HCT116 (cell line): ENCODE data around the gene SYT7. TPM values are rescaled to one million over a fixed set of nuclear protein-coding genes. Genes with fewer than 3 reads are reported as not detected.

Experiments used
- ATAC-seq: fragments of 200-7000 bp; cut with Tn5 transposase; 2 replicates; pipeline ENCODE4 v1.9.1; 2020; ENCODE audit warnings: mild to moderate bottlenecking, moderate library complexity
- BruUV-seq: library from RNA; stranded (reverse); fragments of 400-500 nt; replicated peaks from 2 replicates; lab custom pipeline; 2021; lab: Mats Ljungman, UMichigan
- CTCF ChIA-PET: fragments of 300-600 bp; sonication (Branson Sonifier 250); formaldehyde crosslinking; loops from one replicate; lab custom pipeline; 2021; ENCODE audit warnings: antibody characterized with exemption; lab: Charles Lee
- POLR2A ChIA-PET: fragments of 300-600, 350-600 bp; sonication (Branson Sonifier 250); formaldehyde crosslinking; loops from one replicate; lab custom pipeline; 2021; ENCODE audit warnings: antibody characterized with exemption; lab: Charles Lee
- RAD21 ChIA-PET, 2 experiments: fragments of 300-600 bp; sonication (Branson Sonifier 250); formaldehyde crosslinking; loops; one replicate each; lab custom pipeline; 2023; ENCODE audit warnings: low total read pairs in 2 of 2; ENCODE audit not compliant: uncharacterized antibody in 2 of 2, unreplicated experiment in 2 of 2, low non-redundant PET in 1 of 2; lab: Charles Lee
- DNase-seq: peaks from one replicate; pipeline ENCODE4 v3.0.0-alpha.2; 2010; ENCODE audit warnings: low read depth, low spot score
- H2AFZ ChIP-seq: fragments of 200-600 bp; shearing (Covaris generic), sonication (generic); 2 replicates; pipeline ENCODE4 v1.6.1; 2017; ENCODE audit warnings: low read depth, mixed run types, mixed read lengths, antibody characterized with exemption, low read length; ENCODE audit not compliant: poor library complexity, severe bottlenecking
- H3K27ac ChIP-seq: 2 replicates; pipeline ENCODE4 v1.5.1; 2012; ENCODE audit warnings: low read depth, low read length
- H3K27me3 ChIP-seq: fragments of 200-600 bp; sonication (generic); 2 replicates; pipeline ENCODE4 v1.6.1; 2016; ENCODE audit warnings: mixed run types, low read length, mixed read lengths; ENCODE audit not compliant: insufficient read depth
- H3K36me3 ChIP-seq, 2 experiments: fragments of 200-500 bp in 1 of 2; fragments of 200-600 bp in 1 of 2; sonication (Bioruptor generic) in 1 of 2; sonication (generic) in 1 of 2; 2 replicates each; pipeline versions ENCODE4 v1.5.1 to v1.6.1; 2014 to 2016; ENCODE audit warnings: low read length in 2 of 2, inconsistent platforms in 1 of 2, mixed read lengths in 1 of 2, mixed run types in 1 of 2; ENCODE audit not compliant: insufficient read depth in 2 of 2, control insufficient read depth in 1 of 2
- H3K4me1 ChIP-seq, 2 experiments: fragments of 200-600 bp in 1 of 2; sonication (generic) in 1 of 2; 2 replicates each; pipeline versions ENCODE4 v1.5.1 to v1.6.1; 2012 to 2017; ENCODE audit warnings: low read length in 2 of 2, inconsistent platforms in 1 of 2, mild to moderate bottlenecking in 1 of 2, mixed read lengths in 1 of 2, mixed run types in 1 of 2, moderate library complexity in 1 of 2; ENCODE audit not compliant: insufficient read depth in 2 of 2, control insufficient read depth in 1 of 2
- H3K4me2 ChIP-seq: fragments of 200-600 bp; sonication (generic); 2 replicates; pipeline ENCODE4 v1.6.1; 2017; ENCODE audit warnings: mixed run types, low read length, mixed read lengths
- H3K4me3 ChIP-seq, 2 experiments: fragments of 200-600 bp in 1 of 2; sonication (generic) in 1 of 2; replicated peaks in 1 of 2; 2 replicates each; pipeline ENCODE4 v1.5.1; 2011 to 2016; ENCODE audit warnings: low read length in 2 of 2, control low read depth in 1 of 2, low read depth in 1 of 2, mild to moderate bottlenecking in 1 of 2, mixed read lengths in 1 of 2, mixed run types in 1 of 2
- H3K79me2 ChIP-seq: fragments of 200-600 bp; sonication (generic); 2 replicates; pipeline ENCODE4 v1.6.1; 2017; ENCODE audit warnings: mild to moderate bottlenecking, mixed run types, low read length, moderate library complexity, mixed read lengths; ENCODE audit not compliant: insufficient read depth
- H3K9ac ChIP-seq: fragments of 200-600 bp; sonication (generic); 2 replicates; pipeline ENCODE4 v1.6.1; 2016; ENCODE audit warnings: low read length, mixed read lengths
- H3K9me2 ChIP-seq: fragments of 200-600 bp; sonication (generic), shearing (Covaris generic); 2 replicates; pipeline ENCODE4 v1.6.1; 2017; ENCODE audit warnings: mixed run types, mild to moderate bottlenecking, moderate library complexity; ENCODE audit not compliant: insufficient read depth
- H3K9me3 ChIP-seq, 2 experiments: fragments of 200-500 bp in 1 of 2; fragments of 200-600 bp in 1 of 2; sonication (Bioruptor generic) in 1 of 2; sonication (generic) in 1 of 2; 2 replicates each; pipeline ENCODE4 v1.6.1; 2014 to 2017; ENCODE audit warnings: low read length in 2 of 2, mixed read lengths in 2 of 2, inconsistent platforms in 1 of 2, low read depth in 1 of 2, mild to moderate bottlenecking in 1 of 2, mixed run types in 1 of 2, moderate library complexity in 1 of 2; ENCODE audit not compliant: control insufficient read depth in 1 of 2, insufficient read depth in 1 of 2
- H4K20me1 ChIP-seq: fragments of 200-600 bp; sonication (generic), shearing (Covaris generic); 2 replicates; pipeline ENCODE4 v1.6.1; 2017; ENCODE audit warnings: mixed run types, mild to moderate bottlenecking, moderate library complexity; ENCODE audit not compliant: insufficient read depth
- EGR1 ChIP-seq: IDR thresholded peaks from 2 replicates; pipeline ENCODE4 v1.6.1; 2012; ENCODE audit warnings: low read depth
- REST ChIP-seq: IDR thresholded peaks from 2 replicates; pipeline ENCODE4 v1.6.1; 2012; ENCODE audit warnings: low read depth
- TCF7L2 ChIP-seq: IDR thresholded peaks from 2 replicates; pipeline ENCODE4 v1.7.0; 2011; ENCODE audit warnings: borderline replicate concordance, inconsistent platforms; ENCODE audit not compliant: insufficient read depth, insufficient read length; ENCODE audit errors: extremely low read depth
- YY1 ChIP-seq: IDR thresholded peaks from 2 replicates; pipeline ENCODE4 v1.6.1; 2011; ENCODE audit warnings: low read length, low read depth, moderate library complexity, mild to moderate bottlenecking; ENCODE audit not compliant: insufficient replicate concordance; ENCODE audit errors: extremely low read depth
- intact Hi-C: fragments of 100-400 bp; cut with micrococcal nuclease; formaldehyde crosslinking; loops from 2 replicates; pipeline ENCODE4 v1.10.0; 2022
- total RNA-seq: library from RNA; stranded (reverse); gene quantifications from one replicate; pipeline ENCODE4 v1.2.1, GENCODE V29; 2021; ENCODE audit not compliant: unreplicated experiment

Gene SYT7
- total RNA-seq, 1 experiment from 2014 or later = 27.4 TPM

- no peak overlapping the region for H3K4me3 ChIP-seq
- H2AFZ ChIP-seq = no peak overlapping the region
- no peaks in the 10 kb centered on the region for H3K27me3 ChIP-seq
- H3K79me2 ChIP-seq = no peaks in the 10 kb centered on the region
- no peaks in the 10 kb centered on the region for H3K9me2 ChIP-seq
- peaks cover 4 to 10% of the 10 kb centered on the region in 2 experiments; a peak in 3 of 4 replicates for H3K36me3 ChIP-seq
- H3K27ac ChIP-seq = no peak overlapping the region
- BruUV-seq = no TSS peak
- DNase-seq (no peak), ATAC-seq (no peak)
- H3K9me3 ChIP-seq = no peaks in the 10 kb centered on the region
- ChIA-PET CTCF (interaction anchor here (1.0 to 2.8 kb wide), 6 partner anchors 13 to 120 kb away, joined by 3 to 21 read pairs (median 8); no protein-coding TSS in a partner anchor), RAD21 (interaction anchor here in 1 of 2 experiments (1.4 kb wide), 1 partner anchor 36 kb away, joined by 4 read pairs; no protein-coding TSS in a partner anchor), POLR2A (interaction anchor here (1.3 kb wide), 1 partner anchor 72 kb away, joined by 3 read pairs; no protein-coding TSS in a partner anchor)
- H3K4me2 ChIP-seq = no peak overlapping the region
- H3K9ac ChIP-seq = no peak overlapping the region
- H4K20me1 ChIP-seq = no peaks in the 10 kb centered on the region
- intact Hi-C loops = no loop called here
- no peak for TF ChIP-seq YY1
- no peak for TF ChIP-seq TCF7L2
- TF ChIP-seq EGR1 = no peak
- TF ChIP-seq REST = no peak
- H3K4me1 ChIP-seq = peaks cover 6 to 11% of the 10 kb centered on the region in 2 experiments; a peak in 2 of 4 replicates
Measured at GRCh38 chr11:61518032-61518795, 62.7 kb downstream of the SYT7 start.
